ENCODE measurements around the gene GREB1L.

The GREB1L gene

DNA sequence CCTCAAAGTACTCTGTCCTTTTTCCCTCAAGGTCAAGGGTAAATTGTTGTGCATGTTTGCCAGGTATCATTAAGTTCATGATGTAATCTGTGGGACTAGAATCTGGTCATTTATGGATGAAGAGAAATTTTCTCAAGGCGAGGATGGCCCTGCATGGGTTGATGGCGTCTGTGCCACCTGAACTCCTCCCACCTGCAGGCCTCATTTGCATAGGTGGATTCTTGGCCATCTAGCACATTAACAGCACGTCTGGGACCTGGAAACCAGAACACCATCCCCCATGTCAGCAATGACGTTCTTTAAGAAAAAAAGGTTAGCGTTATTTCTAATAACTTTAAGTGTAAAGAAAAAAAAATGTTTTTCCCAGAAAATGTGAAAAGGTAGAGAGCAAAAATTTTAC, 212.7 kb downstream of the GREB1L start:
- ATAC-seq (replicated peaks) (no peak), DNase-seq (no peak)
- no peaks in the 10 kb centered on the region for H3K9me3 Mint-ChIP-seq
- H3K27ac Mint-ChIP-seq: no peak overlapping the region
- no peaks in the 10 kb centered on the region for H3K4me1 Mint-ChIP-seq (ENCODE audit: low read depth in 2 of 2)
- no peak overlapping the region for H3K4me3 Mint-ChIP-seq
- H3K27me3 Mint-ChIP-seq: peaks cover 17 to 28% of the 10 kb centered on the region in 2 donors
- no peaks in the 10 kb centered on the region for H3K36me3 Mint-ChIP-seq (ENCODE audit: insufficient read depth)

GRCh38 chr18:21456428-21457178, 214.6 kb downstream of the GREB1L start:
- no peaks in the 10 kb centered on the region for H3K9me3 Mint-ChIP-seq
- no peaks in the 10 kb centered on the region for H3K4me1 Mint-ChIP-seq (ENCODE audit: low read depth in 2 of 2)
- peaks cover 27 to 44% of the 10 kb centered on the region in 2 donors for H3K27me3 Mint-ChIP-seq
- DNase-seq (no peak), ATAC-seq (replicated peaks) (no peak)
- H3K36me3 Mint-ChIP-seq (ENCODE audit: insufficient read depth): no peaks in the 10 kb centered on the region
- H3K27ac Mint-ChIP-seq: no peak overlapping the region
- H3K4me3 Mint-ChIP-seq: no peak overlapping the region

DNA sequence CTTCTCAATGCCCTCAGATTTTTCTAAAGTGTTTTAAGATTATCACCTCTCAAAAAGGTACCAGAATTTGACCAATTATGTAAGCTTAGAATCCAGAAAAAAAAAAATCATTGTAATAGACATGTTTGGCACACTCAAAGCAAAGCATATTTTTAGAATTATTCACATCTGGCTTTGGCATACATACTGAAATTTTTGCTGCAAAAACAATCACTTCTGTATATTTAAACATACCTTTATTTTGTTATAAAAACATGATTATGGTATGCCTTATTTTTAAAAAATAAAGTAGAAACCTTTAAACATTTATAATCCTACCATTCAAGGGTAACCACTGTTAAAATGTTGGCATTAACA, 215.1 kb downstream of the GREB1L start:
- Mint-ChIP-seq H3K4me1 (ENCODE audit: low read depth in 2 of 2) (no peaks in the 10 kb centered on the region), H3K9me3 (no peaks in the 10 kb centered on the region), H3K27ac (no peak overlapping the region), H3K27me3 (peaks cover 28 to 45% of the 10 kb centered on the region in 2 donors), H3K4me3 (no peak overlapping the region), H3K36me3 (ENCODE audit: insufficient read depth) (no peaks in the 10 kb centered on the region)
- ATAC-seq (replicated peaks) (no peak), DNase-seq (no peak)

- DNase-seq (no peak), ATAC-seq (replicated peaks) (no peak)
- no peaks in the 10 kb centered on the region for H3K36me3 Mint-ChIP-seq (ENCODE audit: insufficient read depth)
- H3K4me1 Mint-ChIP-seq (ENCODE audit: low read depth in 2 of 2): no peaks in the 10 kb centered on the region
- H3K27ac Mint-ChIP-seq: no peak overlapping the region
- H3K4me3 Mint-ChIP-seq: no peak overlapping the region
- peaks cover 33 to 37% of the 10 kb centered on the region in 2 donors for H3K27me3 Mint-ChIP-seq
- no peaks in the 10 kb centered on the region for H3K9me3 Mint-ChIP-seq
Observed at GRCh38 chr18:21458310-21458709, 216.3 kb downstream of the GREB1L start.

- H3K27ac Mint-ChIP-seq: no peak overlapping the region
- H3K9me3 Mint-ChIP-seq: no peaks in the 10 kb centered on the region
- H3K4me3 Mint-ChIP-seq: no peak overlapping the region
- H3K36me3 Mint-ChIP-seq (ENCODE audit: insufficient read depth): no peaks in the 10 kb centered on the region
- ATAC-seq (replicated peaks): no peak
- no peaks in the 10 kb centered on the region for H3K4me1 Mint-ChIP-seq (ENCODE audit: low read depth in 2 of 2)
- DNase-seq: no peak
- peaks cover 36 to 37% of the 10 kb centered on the region in 2 donors for H3K27me3 Mint-ChIP-seq
Observed at GRCh38 chr18:21458788-21459187, 216.8 kb downstream of the GREB1L start.

DNA sequence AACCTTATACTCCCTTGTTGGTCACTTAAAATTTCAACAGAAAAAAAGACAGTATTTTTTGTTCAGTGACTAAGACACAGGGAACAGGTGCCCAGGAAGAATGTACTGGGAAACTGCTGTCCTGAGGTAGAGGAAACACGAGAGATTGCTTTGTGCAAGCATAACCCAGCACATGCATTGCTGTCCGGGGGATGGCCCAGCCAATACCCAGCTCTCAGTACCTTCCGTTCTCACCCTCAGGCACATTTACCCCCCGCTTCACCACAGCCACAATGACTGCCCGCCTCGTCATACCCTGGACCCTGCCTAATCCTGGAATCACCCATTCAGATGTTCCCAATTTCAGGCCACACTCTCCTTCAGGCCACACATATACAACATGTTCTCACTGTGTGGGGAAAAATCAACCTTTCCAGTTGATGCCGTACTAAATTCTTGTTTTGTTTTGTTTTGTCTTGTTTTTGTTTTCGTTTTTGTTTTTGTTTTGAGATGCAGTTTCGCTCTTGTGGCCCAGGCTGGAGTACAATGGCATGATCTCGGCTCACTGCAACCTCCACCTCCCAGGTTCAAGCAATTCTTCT, 217.8 kb downstream of the GREB1L start:
- Mint-ChIP-seq H3K27me3 (peaks cover 37 to 41% of the 10 kb centered on the region in 2 donors), H3K4me1 (ENCODE audit: low read depth in 2 of 2) (no peaks in the 10 kb centered on the region), H3K36me3 (ENCODE audit: insufficient read depth) (no peaks in the 10 kb centered on the region), H3K4me3 (no peak overlapping the region), H3K27ac (no peak overlapping the region), H3K9me3 (no peaks in the 10 kb centered on the region)
- DNase-seq (no peak), ATAC-seq (replicated peaks) (no peak)

DNA sequence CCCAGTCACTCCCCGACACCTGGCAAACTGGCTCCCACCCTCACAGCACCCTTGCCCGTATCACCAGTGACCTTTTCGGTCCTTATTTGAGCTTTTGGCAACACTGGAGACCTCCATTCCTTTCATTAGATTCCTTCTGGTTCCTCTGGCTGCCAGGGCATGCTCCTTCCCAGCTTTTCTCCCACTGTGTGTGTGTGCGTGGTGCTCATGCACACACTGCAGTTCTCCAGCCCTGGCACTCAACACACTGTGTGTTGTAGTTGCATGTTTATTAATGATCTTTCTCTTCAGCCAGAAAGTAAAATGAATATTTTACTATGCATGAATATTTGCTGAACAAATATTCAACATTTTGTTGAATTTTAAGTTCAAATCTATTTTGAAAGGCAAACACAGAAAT, 219.4 kb downstream of the GREB1L start:
- Mint-ChIP-seq H3K4me3 (no peak overlapping the region), H3K27me3 (peaks cover 37 to 47% of the 10 kb centered on the region in 2 donors), H3K36me3 (ENCODE audit: insufficient read depth) (no peaks in the 10 kb centered on the region), H3K4me1 (ENCODE audit: low read depth in 2 of 2) (no peaks in the 10 kb centered on the region), H3K27ac (no peak overlapping the region), H3K9me3 (no peaks in the 10 kb centered on the region)
- no peak for DNase-seq
- no peak for ATAC-seq (replicated peaks)

- DNase-seq (no peak), ATAC-seq (replicated peaks) (no peak)
- Mint-ChIP-seq H3K4me3 (no peak overlapping the region), H3K9me3 (no peaks in the 10 kb centered on the region), H3K4me1 (ENCODE audit: low read depth in 2 of 2) (no peaks in the 10 kb centered on the region), H3K27ac (no peak overlapping the region), H3K27me3 (peaks cover 37 to 41% of the 10 kb centered on the region in 2 donors), H3K36me3 (ENCODE audit: insufficient read depth) (no peaks in the 10 kb centered on the region)
Observed at GRCh38 chr18:21463718-21464117, 221.7 kb downstream of the GREB1L start.

- H3K36me3 Mint-ChIP-seq (ENCODE audit: insufficient read depth): no peaks in the 10 kb centered on the region
- no peak overlapping the region for H3K27ac Mint-ChIP-seq
- H3K27me3 Mint-ChIP-seq: peaks cover 19 to 29% of the 10 kb centered on the region in 2 donors
- H3K4me1 Mint-ChIP-seq (ENCODE audit: low read depth in 2 of 2): no peaks in the 10 kb centered on the region
- DNase-seq (no peak), ATAC-seq (replicated peaks) (no peak)
- no peak overlapping the region for H3K4me3 Mint-ChIP-seq
- H3K9me3 Mint-ChIP-seq: no peaks in the 10 kb centered on the region
Observed at GRCh38 chr18:21468514-21469164, 226.6 kb downstream of the GREB1L start.

GRCh38 chr18:21472741-21473140, 230.7 kb downstream of the GREB1L start:
- Mint-ChIP-seq H3K9me3 (no peaks in the 10 kb centered on the region), H3K4me1 (ENCODE audit: low read depth in 2 of 2) (no peaks in the 10 kb centered on the region), H3K36me3 (ENCODE audit: insufficient read depth) (no peaks in the 10 kb centered on the region), H3K27ac (no peak overlapping the region), H3K27me3 (peaks cover 24 to 49% of the 10 kb centered on the region in 2 donors), H3K4me3 (no peak overlapping the region)
- DNase-seq (no peak), ATAC-seq (replicated peaks) (no peak)

GRCh38 chr18:21474621-21475020, 232.6 kb downstream of the GREB1L start:
- no peak overlapping the region for H3K4me3 Mint-ChIP-seq
- no peaks in the 10 kb centered on the region for H3K4me1 Mint-ChIP-seq (ENCODE audit: low read depth in 2 of 2)
- no peak for ATAC-seq (replicated peaks)

GRCh38 chr18:21479721-21480120, 237.7 kb downstream of the GREB1L start:
- DNase-seq (no peak), ATAC-seq (replicated peaks) (no peak)
- H3K4me1 Mint-ChIP-seq (ENCODE audit: low read depth in 2 of 2): no peaks in the 10 kb centered on the region
- H3K36me3 Mint-ChIP-seq (ENCODE audit: insufficient read depth): no peaks in the 10 kb centered on the region
- H3K27ac Mint-ChIP-seq: no peak overlapping the region
- no peaks in the 10 kb centered on the region for H3K9me3 Mint-ChIP-seq
- H3K4me3 Mint-ChIP-seq: no peak overlapping the region
- peaks cover 29 to 52% of the 10 kb centered on the region in 2 donors for H3K27me3 Mint-ChIP-seq

More at GRCh38 chr18:21474621-21475020, 232.6 kb downstream of the GREB1L start:
- no peak for DNase-seq
- H3K36me3 Mint-ChIP-seq (ENCODE audit: insufficient read depth): no peaks in the 10 kb centered on the region
- peaks cover 24 to 49% of the 10 kb centered on the region in 2 donors for H3K27me3 Mint-ChIP-seq
- H3K9me3 Mint-ChIP-seq: no peaks in the 10 kb centered on the region
- no peak overlapping the region for H3K27ac Mint-ChIP-seq

DNA sequence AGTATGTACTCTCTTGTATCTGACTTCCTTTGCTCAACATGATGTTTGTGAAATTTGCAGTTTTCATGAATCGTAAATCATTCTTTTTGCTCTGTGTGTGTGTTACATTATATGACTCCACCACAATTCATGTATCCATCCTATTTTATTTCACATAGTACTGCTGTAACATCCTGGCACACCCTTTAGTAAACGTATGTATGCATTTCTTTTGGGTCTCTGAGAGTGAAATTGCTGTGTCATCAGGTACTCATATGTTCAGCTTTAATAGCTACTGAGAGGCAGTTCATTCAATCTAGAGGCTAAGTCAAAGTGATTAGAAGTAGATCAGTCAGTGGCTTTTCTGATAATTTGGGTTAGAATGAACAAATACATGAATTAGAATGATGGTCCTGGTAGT, 239.7 kb downstream of the GREB1L start:
- no peak overlapping the region for H3K4me3 Mint-ChIP-seq
- H3K27me3 Mint-ChIP-seq: peaks cover 17 to 53% of the 10 kb centered on the region in 2 donors
- H3K9me3 Mint-ChIP-seq: no peaks in the 10 kb centered on the region
- no peak overlapping the region for H3K27ac Mint-ChIP-seq
- DNase-seq: no peak
- no peaks in the 10 kb centered on the region for H3K4me1 Mint-ChIP-seq (ENCODE audit: low read depth in 2 of 2)
- ATAC-seq (replicated peaks): no peak
- H3K36me3 Mint-ChIP-seq (ENCODE audit: insufficient read depth): no peaks in the 10 kb centered on the region

GRCh38 chr18:21483051-21483450, 241.0 kb downstream of the GREB1L start:
- no peak for ATAC-seq (replicated peaks)
- no peaks in the 10 kb centered on the region for H3K36me3 Mint-ChIP-seq (ENCODE audit: insufficient read depth)
- no peak overlapping the region for H3K4me3 Mint-ChIP-seq
- H3K27me3 Mint-ChIP-seq: peaks cover 22 to 47% of the 10 kb centered on the region in 2 donors
- no peaks in the 10 kb centered on the region for H3K4me1 Mint-ChIP-seq (ENCODE audit: low read depth in 2 of 2)
- H3K9me3 Mint-ChIP-seq: no peaks in the 10 kb centered on the region
- H3K27ac Mint-ChIP-seq: no peak overlapping the region
- DNase-seq: no peak

Data from effector memory CD8-positive, alpha-beta T cell (primary cell).